ENCODE results near the gene NAA25.
A peak's percentile ranks its signal among the peaks of the same experiment; 100 is the strongest.
"Not testable (repeated sequence)": the region's sequence is repeated elsewhere in the genome, so short reads cannot be mapped to it uniquely, and the experiment has no call there.

Gene NAA25

DNA sequence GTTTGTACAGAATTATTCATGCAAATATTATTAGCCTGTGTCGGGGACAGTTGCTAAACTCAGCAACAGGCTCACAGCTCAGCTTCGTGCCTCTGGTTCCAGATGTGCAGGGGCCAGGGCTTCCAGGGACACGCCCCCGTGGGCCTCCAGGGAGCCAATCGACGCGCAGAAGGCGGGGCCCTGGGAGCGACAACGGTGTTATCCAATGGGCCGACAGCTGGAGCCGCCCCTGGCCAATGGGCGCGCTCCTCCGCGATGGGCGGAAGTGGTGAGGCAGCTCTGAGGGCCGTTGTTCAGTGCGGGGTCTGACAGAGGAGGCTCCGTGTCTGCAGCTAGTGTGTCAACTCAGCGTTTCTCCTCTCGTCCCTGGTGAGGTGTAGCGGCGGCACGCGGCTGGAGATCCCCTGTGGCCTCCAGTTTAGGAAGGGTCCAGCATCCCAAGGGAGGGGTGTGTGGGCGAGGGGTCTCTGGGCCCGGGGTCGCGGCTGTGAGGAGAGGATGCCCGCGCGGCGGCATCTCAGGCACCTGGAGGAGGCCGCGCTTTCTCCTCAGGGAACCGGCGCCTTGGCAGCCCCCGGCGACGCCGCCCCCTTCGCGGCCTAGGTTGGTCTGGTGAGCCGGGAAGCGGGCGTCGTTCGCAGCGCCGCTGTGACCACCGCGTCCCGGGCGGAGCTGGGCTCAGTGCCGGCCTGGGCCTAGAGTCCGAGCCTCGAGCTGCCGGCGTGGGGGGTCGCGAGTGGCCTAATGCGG lies 16.8 kb upstream of the NAA25 start, which contains the start of gene TRAFD1:
TRAFD1 (plus strand) TSS at position 311 of the 750 bp plus-strand sequence. CDS start 4,963 bp downstream, outside the sequence.
- peak within 1 kb of the TSS; percentile 87 for H3K4me3 ChIP-seq (ENCODE audit: low read length)
- TF ChIP-seq ZNF274 (IDR thresholded peaks at IDR 0.05; ENCODE audit: low read depth, low read length) = no peak

DNA sequence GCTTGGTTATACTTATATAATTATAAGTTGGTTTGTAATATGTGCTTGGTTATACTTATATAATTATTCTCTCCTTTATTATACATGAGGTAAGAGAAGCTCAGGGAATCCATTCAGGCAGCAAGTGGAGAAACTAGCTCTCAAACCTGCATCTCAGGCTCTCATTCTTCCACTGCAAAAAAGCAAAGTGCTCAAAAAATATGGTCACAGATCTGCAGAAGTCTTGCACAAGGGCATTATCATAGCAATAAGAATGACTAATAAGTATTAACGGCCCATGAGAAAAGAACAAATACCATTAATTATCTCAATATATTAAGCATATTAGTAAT lies 16.3 kb upstream of the NAA25 start:
- H3K4me3 ChIP-seq (ENCODE audit: low read length) = no peak overlapping the region
- no peak for TF ChIP-seq ZNF274 (IDR thresholded peaks at IDR 0.05; ENCODE audit: low read depth, low read length)

DNA sequence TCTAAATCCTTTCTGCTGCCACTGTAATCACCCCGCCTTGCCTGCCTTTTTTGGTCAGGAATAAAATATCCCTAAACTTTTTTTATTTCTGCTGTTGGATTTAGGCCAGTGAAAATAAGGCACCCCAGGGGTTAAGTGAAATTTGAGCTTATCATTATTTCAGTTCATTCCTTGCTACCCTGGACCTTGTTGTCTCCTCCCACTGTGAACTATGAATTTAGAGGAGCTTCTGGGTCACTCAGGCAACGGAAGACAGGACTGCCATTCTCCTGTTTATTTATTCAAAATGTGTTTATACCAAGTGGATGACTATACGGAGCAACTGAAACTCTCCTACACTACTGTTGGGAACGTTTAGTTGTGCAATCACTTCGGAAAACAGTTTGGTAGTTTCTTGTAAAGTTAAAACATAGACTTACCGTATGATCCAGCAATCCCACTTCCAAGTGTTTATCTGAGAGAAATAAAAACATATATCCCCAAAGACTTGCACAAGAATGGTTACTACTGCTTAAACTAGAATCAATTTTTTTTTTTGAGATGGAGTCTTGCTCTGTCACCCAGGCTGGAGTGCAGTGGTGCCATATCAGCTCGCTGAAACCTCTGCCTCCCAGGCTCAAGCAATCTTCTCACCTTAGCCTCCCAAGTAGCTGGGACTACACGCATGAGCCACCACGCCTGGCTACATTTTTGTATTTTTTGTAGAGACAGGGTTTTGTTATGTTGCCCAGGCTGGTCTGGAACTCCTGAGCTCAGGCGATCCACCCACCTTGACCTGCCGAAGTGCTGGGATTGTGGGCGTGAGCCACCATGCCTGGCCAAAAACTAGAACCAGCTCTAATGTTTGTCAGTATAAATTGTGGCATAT lies 14.5 kb upstream of the NAA25 start:
- no peak overlapping the region for H3K4me3 ChIP-seq (ENCODE audit: low read length)
- no peak for TF ChIP-seq ZNF274 (IDR thresholded peaks at IDR 0.05; ENCODE audit: low read depth, low read length)

DNA sequence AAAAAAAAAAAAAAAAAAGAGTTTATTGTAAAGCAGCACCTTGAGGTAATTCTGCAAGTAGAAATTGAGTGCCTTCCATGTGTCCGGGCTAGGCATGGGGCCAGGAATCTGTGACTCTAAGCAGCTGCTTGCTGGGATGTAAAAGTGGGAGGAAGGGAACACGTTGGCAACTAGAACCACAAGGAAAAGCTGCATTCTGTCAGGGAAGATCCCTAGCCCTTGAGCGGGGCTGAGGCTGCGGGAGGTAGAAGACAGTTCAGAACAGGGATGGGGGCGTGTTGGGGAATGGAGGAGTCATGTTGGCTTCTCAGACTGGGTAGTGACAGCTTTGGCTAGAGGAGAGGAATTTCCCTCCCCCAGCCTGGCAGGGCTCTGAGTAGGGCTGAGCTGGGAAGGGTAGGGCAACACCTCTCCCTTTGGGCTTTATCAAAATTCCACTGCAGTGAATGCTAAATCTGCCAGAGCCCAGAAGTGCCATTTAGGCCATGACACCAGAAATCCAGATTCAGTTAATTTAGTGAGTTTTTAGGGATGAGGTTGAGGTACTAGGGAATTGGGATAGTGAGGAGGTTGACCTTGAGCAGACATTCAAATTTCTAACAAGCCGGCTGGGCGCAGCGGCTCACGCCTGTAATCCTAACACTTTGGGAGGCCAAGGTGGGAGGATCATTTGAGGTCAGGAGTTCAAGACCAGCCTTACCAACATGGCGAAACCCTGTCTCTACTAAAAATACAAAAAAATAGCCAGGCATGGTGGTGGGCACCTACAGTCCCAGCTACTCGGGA lies 13.4 kb upstream of the NAA25 start:
- no peak for TF ChIP-seq ZNF274 (IDR thresholded peaks at IDR 0.05; ENCODE audit: low read depth, low read length)
- no peak overlapping the region for H3K4me3 ChIP-seq (ENCODE audit: low read length)

DNA sequence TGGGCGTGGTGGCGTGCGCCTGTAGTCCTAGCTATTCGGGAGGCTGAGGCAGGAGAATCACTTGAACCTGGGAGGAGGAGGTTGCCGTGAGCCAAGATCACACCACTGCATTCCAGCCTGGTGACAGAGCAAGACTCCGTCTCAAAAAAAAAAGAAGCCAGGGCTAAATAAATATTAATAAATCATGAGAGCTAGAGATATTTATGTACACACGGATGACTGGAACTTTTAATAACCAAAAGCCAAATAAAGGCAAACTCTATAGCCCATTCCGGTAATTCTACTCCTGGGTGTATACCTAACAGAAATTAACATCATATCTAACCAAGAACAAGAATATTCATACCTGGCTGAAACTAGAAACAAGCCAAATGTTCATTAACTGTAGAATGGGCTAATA lies 9.1 kb upstream of the NAA25 start:
- TF ChIP-seq ZNF274 (IDR thresholded peaks at IDR 0.05; ENCODE audit: low read depth, low read length) = no peak
- H3K4me3 ChIP-seq (ENCODE audit: low read length) = no peak overlapping the region

DNA sequence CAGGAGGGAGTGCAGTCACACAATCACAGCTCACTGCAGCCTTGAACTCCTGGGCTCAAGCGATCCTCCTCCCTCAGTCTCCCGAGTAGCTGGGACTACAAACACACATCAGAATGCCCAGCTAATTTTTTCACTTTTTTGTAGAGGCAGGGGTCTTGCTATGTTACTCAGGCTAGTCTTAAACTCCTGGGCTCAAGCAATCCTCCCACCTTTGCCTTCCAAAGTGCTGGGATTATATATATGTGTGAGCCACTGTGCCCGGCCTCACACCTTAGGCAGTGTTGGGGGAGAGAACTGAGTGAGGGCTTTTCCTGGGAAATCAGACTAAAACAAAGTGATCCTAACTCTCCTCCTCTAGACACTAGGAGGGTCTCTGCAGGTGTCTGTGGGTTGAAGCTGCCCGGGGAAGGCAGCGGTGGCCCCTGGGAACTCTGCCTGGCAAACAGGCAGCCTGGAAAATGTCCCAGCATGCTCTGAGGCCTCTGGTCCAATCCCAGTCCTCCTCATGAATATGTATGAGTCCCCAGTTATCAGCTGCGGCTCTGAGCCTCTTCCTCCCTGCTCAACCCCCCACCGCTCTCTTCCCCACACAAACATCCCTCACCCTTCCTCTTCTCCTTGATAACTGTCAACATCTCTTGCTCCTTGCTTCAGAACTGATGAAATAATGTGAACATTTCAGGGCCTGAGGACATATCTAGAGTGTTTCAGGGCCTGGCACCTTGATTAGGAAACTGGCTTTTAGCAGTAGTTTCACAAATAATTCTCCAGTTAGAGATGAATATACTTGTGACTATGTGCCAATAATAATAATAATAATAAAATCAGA lies 7.9 kb upstream of the NAA25 start:
- no peak for TF ChIP-seq ZNF274 (IDR thresholded peaks at IDR 0.05; ENCODE audit: low read depth, low read length)
- H3K4me3 ChIP-seq (ENCODE audit: low read length) = no peak overlapping the region

DNA sequence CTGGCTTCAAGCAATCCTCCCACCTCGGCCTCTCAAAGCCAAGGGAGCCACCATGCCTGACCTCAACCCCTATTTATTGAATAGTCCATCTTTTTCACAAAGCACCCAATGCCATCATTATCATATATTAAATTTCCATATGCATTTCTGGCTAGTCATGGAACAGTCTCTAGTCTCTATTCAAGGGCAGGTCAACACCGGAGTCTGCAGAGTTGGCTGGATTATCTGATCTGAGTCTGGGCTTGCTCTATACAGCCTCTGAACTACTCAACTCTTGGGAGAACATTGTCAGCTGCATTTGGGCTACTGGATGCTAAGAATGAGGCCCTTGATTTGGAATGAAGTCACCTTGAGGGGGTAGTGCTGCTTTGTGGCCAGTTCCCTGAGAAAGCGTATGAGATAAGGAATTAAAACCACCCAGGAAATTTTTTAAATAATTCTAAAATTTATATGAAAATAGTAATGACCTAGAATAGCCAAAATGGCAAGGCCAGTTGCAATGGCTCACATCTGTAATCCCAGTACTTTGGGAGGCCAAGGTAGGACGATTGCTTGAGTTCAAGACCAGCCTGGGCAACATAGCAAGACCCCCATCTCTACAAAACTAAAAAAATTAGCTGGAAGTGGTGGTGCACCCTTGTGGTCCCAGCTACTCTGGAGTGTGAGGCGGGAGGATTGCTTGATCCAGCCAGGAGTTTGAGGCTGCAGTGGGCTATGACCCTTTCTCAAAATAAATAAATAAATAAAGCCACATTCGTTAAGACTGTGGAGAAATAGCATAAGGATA lies 6.9 kb upstream of the NAA25 start:
- TF ChIP-seq ZNF274 (IDR thresholded peaks at IDR 0.05; ENCODE audit: low read depth, low read length) = no peak
- H3K4me3 ChIP-seq (ENCODE audit: low read length) = no peak overlapping the region

DNA sequence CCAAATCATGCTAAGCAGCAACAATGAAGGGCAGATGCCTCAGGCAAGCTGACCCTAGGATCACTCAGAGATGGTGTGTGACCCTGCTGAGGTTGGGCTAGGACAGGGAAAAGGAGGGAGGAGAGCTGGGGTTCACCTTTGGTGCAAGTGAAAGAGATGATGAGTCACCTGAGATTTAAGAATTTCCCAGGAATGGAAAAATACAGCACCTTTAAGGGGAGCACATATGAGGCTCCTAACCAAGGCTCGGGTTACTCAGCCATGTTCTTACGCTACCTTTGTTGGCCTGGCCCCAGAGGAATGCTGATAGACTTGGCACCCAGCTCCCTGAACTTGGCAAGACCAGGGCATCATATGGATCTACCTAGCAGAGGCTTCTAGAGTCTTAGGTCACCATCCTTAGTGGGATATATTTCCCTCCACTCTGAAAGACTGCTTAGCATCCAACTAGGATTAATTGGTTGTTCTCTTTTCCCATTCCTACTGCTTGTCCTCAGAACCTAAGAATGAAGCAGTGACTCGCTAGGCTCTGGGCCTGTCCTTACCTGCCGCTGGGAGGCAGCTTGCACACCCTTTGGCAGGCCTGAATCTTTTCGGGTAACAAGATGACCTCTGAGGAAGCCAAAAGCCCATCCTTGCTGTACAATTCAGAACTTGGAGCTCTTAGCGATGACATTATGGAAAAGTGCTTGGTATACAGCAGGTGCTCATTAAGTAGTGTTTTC lies 4.0 kb upstream of the NAA25 start:
- H3K4me3 ChIP-seq (ENCODE audit: low read length) = no peak overlapping the region
- no peak for TF ChIP-seq ZNF274 (IDR thresholded peaks at IDR 0.05; ENCODE audit: low read depth, low read length)

DNA sequence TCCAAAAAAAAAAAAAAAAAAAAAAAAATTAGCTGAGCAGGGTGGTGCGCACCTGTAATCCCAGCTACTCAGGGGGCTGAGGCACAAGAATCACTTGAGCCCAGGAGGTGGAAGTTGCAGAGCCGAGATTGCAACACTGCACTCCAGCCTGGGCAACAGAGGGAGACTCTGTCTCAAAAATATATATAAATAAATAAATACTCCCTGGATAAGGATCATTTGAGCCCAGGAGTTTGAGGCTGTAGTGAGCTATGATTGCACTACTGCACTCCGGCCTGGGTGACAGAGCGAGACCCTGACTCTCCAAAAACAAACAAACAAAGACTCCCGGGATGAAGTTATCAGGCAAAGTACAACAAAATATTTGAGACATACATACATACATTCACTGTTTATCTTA lies 3.3 kb upstream of the NAA25 start:
- H3K4me3 ChIP-seq (ENCODE audit: low read length) = no peak overlapping the region
- TF ChIP-seq ZNF274 (IDR thresholded peaks at IDR 0.05; ENCODE audit: low read depth, low read length) = no peak

DNA sequence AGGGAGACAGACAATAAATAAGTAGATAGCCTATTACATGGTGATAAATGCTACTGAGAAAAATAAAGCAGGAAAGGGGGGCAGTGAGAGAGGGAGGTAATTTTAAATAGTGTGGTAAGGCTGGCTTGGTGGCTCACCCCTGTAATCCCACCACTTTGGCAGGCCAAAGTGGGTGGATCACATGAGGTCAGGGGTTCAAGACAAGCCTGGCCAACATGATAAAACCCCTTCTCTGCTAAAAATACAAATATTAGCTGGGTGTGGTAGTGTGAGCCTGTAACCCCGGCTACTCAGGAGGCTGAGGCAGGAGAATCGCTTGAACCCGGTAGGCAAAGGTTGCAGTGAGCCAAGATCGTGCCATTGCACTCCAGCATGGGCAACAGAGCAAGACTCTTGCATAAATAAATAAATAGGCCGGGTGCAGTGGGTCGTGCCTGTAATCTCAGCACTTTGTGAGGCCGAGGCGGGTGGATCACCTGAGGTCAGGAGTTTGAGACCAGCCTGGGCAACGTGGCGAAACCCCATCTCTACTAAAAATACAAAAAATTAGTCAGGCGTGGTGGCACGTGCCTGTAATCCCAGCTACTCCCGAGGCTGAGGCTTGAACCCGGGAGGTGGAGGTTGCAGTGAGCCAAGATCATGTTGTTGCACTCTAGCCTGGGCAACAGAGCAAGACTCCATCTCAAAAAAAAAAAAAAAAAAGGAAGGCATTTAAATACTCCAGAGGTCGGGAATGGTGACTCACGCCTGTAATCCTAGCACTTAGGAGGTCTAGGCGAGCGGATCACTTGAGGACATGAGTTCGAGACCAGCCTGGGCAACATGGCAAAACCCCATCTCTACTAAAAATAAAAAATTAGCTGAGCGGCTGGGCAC lies 2.4 kb upstream of the NAA25 start:
- H3K4me3 ChIP-seq (ENCODE audit: low read length) = not testable (repeated sequence)
